Lower lobe of right lung (tissue), 2 donors: ENCODE results near the gene RBPMS2. TPM values are rescaled to one million over a fixed set of nuclear protein-coding genes. Genes with fewer than 3 reads are reported as not detected.
A peak's percentile ranks its signal among the peaks of the same experiment; 100 is the strongest.

ENCODE experiments used
- ATAC-seq, 2 donors: fragments of 200-7000 bp; cut with Tn5 transposase; one replicate each; pipeline ENCODE4 v1.9.1; 2020 to 2022; ENCODE audit warnings: mild to moderate bottlenecking in 2 of 2, moderate library complexity in 2 of 2
- DNase-seq: peaks from one replicate; pipeline ENCODE4 v3.0.0-alpha.2; 2020
- H3K27ac ChIP-seq: fragments of 200-600 bp; one replicate; pipeline ENCODE4 v1.8.0; 2022
- H3K27me3 ChIP-seq: fragments of 200-600 bp; one replicate; pipeline ENCODE4 v1.8.0; 2022; ENCODE audit warnings: low read depth
- H3K36me3 ChIP-seq: fragments of 200-600 bp; one replicate; pipeline ENCODE4 v1.8.0; 2022; ENCODE audit warnings: mild to moderate bottlenecking
- H3K4me1 ChIP-seq: fragments of 200-600 bp; one replicate; pipeline ENCODE4 v1.8.0; 2022
- H3K4me3 ChIP-seq: fragments of 200-600 bp; one replicate; pipeline ENCODE4 v1.8.0; 2022; ENCODE audit warnings: mild to moderate bottlenecking
- H3K9me3 ChIP-seq: fragments of 200-600 bp; one replicate; pipeline ENCODE4 v1.8.0; 2022
- CTCF ChIP-seq: fragments of 200-600 bp; IDR thresholded peaks from one replicate; pipeline ENCODE4 v1.8.0; 2022; ENCODE audit warnings: antibody characterized with exemption, mild to moderate bottlenecking
- intact Hi-C: fragments of 100-400 bp; cut with DNase I; formaldehyde crosslinking; loops from one replicate; pipeline ENCODE4 v1.11.0; 2022
- total RNA-seq: library from RNA; stranded (reverse); fragmentation: NEBNext Ultra II Directional; extraction: Animal tissue kit (Norgen Biotek cat#: 25700); gene quantifications from one replicate; pipeline ENCODE4 v1.2.1, GENCODE V29; 2021
- donor health status: DM: no; HTN: yes; CAD: no; lungs with severe emphysema.

RBPMS2 gene
- total RNA-seq, 1 donor from 2014 or later, result 4.0 TPM

DNA sequence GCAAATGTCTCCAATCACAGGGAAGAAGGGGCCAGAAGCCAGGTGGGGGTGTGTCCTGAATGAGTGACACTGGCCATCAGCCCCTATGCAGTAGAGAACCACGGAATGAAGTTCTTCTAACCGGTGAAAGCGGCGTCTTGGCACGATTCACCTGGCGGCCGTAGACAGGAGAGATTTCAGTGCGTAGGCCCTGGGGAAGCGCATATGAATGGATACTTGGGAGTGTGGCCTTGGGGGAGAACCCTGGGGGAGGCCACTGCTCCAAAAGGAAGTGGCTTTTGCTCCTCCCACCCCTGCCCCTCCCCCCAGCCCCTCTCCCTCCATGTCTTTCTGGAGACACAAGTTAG, 43.6 kb downstream of the RBPMS2 start:
- Histone ChIP-seq H3K4me1 (peaks cover 7% of the 10 kb centered on the region), H3K27ac (no peak overlapping the region), H3K27me3 (no peaks in the 10 kb centered on the region), H3K36me3 (no peaks in the 10 kb centered on the region), H3K4me3 (no peak overlapping the region), H3K9me3 (no peaks in the 10 kb centered on the region)
- no peak for TF ChIP-seq CTCF
- intact Hi-C loops, result no loop called here
- ATAC-seq (no peak), DNase-seq (no peak)

DNA sequence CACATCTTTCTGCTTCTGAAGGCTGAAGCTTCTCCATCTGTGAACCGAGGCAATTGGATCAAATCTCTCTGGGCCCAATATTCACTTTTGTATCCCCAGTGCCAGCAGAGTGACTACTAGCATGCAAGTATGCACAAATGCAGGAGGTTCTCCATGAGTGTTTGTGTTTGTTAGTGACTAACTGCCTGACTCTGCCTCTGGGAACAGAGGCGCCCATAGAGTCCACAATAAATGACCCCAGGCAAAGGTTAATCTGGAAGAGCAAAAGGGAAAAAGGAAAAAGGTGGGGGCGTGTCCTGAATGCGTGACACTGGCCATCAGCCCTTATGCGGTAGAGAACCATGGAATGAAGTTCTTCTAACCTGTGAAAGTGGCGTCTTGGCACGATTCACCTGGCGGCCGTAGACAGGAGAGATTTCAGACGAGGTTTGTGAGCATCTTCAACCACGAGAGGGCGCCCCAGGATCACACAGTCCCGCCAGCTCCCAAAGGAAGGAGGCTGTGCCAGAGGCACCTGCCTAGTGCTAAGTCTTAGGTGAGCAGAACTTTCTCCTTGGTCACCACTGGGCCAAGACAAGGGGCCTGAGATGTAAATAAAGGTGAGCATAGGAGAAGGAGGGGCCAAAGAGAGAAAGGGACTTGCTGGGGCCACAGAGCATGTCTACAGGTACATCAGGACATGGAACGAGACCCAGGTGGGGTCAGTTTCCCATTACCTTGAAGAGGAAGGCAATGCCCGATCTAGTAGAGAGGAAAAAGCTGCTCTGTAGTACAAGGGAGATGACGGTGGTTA, 44.2 kb downstream of the RBPMS2 start:
- H3K27me3 ChIP-seq, result no peaks in the 10 kb centered on the region
- peak; percentile 86 for TF ChIP-seq CTCF
- no peaks in the 10 kb centered on the region for H3K9me3 ChIP-seq
- H3K4me1 ChIP-seq, result peaks cover 7% of the 10 kb centered on the region
- ATAC-seq (peak; percentile 90), DNase-seq (peak; percentile 90)
- H3K36me3 ChIP-seq, result no peaks in the 10 kb centered on the region
- no peak overlapping the region for H3K4me3 ChIP-seq
- intact Hi-C loops, result no loop called here
- H3K27ac ChIP-seq, result no peak overlapping the region

- H3K27me3 ChIP-seq, result no peaks in the 10 kb centered on the region
- intact Hi-C loops, result no loop called here
- DNase-seq (no peak), ATAC-seq (no peak)
- H3K4me1 ChIP-seq, result peaks cover 7% of the 10 kb centered on the region
- no peaks in the 10 kb centered on the region for H3K9me3 ChIP-seq
- H3K36me3 ChIP-seq, result no peaks in the 10 kb centered on the region
- TF ChIP-seq CTCF, result no peak
- H3K27ac ChIP-seq, result no peak overlapping the region
- no peak overlapping the region for H3K4me3 ChIP-seq
These were observed 45.2 kb downstream of the RBPMS2 start for GRCh38 chr15:64730151-64730550.

DNA sequence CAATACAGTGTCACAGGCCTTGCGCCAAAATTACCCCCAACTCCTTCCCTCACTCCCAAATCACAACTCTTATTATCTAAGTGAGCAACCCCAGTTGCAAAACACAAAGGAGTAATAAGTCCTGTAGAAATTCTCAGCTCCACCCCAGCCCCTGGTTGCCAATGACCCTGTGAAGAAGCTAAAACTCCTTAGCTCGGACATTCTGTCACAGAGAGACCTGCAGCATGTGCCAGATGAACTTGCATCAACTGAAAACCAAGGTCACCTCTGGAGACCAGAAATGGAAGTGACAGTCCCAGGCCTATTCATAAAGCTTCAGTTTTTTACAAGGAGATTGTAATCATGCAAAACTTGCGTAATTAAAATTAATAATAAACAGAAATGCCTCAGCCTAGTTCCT, 55.2 kb downstream of the RBPMS2 start:
- DNase-seq, result no peak
- no peak for TF ChIP-seq CTCF
- ATAC-seq, result no peak
- H3K36me3 ChIP-seq, result no peaks in the 10 kb centered on the region
- peaks cover 6% of the 10 kb centered on the region for H3K4me1 ChIP-seq
- intact Hi-C loops, result loop anchor here (10.0 kb wide), 1 partner anchor 95 kb away; no protein-coding TSS in a partner anchor
- H3K4me3 ChIP-seq, result no peak overlapping the region
- no peak overlapping the region for H3K27ac ChIP-seq
- H3K27me3 ChIP-seq, result no peaks in the 10 kb centered on the region
- H3K9me3 ChIP-seq, result no peaks in the 10 kb centered on the region

- intact Hi-C loops, result no loop called here
- H3K27me3 ChIP-seq, result no peaks in the 10 kb centered on the region
- H3K4me1 ChIP-seq, result peaks cover 6% of the 10 kb centered on the region
- peak overlapping the region; percentile 77 for H3K27ac ChIP-seq
- H3K4me3 ChIP-seq, result peak overlapping the region; percentile 13
- ATAC-seq (peak; percentile 22 to 50), DNase-seq (no peak)
- H3K9me3 ChIP-seq, result no peaks in the 10 kb centered on the region
- H3K36me3 ChIP-seq, result no peaks in the 10 kb centered on the region
- no peak for TF ChIP-seq CTCF
These were observed 57.5 kb downstream of the RBPMS2 start for GRCh38 chr15:64717735-64718495.
